IMR-90 (cell line): Measurements from ENCODE around the gene CCHCR1. TPM values are rescaled to one million over a fixed set of nuclear protein-coding genes. Genes with fewer than 3 reads are reported as not detected.

Experiments used
- ATAC-seq: fragments of 200-7000 bp; cut with Tn5 transposase; 2 replicates; pipeline ENCODE4 v1.9.1; 2020; ENCODE audit warnings: low read depth, mild to moderate bottlenecking, moderate library complexity
- BruUV-seq: library from RNA; stranded (reverse); fragments of 400-500 nt; replicated peaks from 2 replicates; lab custom pipeline; 2021; lab: Mats Ljungman, UMichigan
- CTCF ChIA-PET: fragments of 300-600 bp; formaldehyde crosslinking; extraction: SDS; loops from one replicate; lab custom pipeline; 2021; ENCODE audit warnings: antibody characterized with exemption; lab: Yijun Ruan, JAX
- POLR2A ChIA-PET: fragments of 300-600 bp; sonication (Branson Sonifier 250); formaldehyde crosslinking; loops from one replicate; lab custom pipeline; 2022; ENCODE audit warnings: antibody characterized with exemption; ENCODE audit not compliant: unreplicated experiment; lab: Charles Lee
- DNase-seq: peaks from one replicate; pipeline ENCODE4 v3.0.0; 2013
- H2AFZ ChIP-seq: replicated peaks from 2 replicates; pipeline ENCODE3; 2013; ENCODE audit warnings: low read length, mild to moderate bottlenecking; ENCODE audit not compliant: poor library complexity
- H2AK5ac ChIP-seq: 2 replicates; pipeline ENCODE4 v1.6.1; 2013; ENCODE audit warnings: low read depth, low read length, inconsistent platforms
- H2AK9ac ChIP-seq: replicated peaks from 2 replicates; pipeline ENCODE3; 2013; ENCODE audit warnings: mild to moderate bottlenecking, low read depth, low read length, moderate library complexity; ENCODE audit not compliant: poor library complexity
- H2BK120ac ChIP-seq: 2 replicates; pipeline ENCODE4 v1.6.1; 2013; ENCODE audit warnings: low read depth, low read length, inconsistent platforms
- H2BK15ac ChIP-seq: 3 replicates; pipeline ENCODE4 v1.6.1; 2013; ENCODE audit warnings: low read depth, low read length, inconsistent platforms
- H2BK20ac ChIP-seq: 2 replicates; pipeline ENCODE4 v1.6.1; 2013; ENCODE audit warnings: low read depth, mild to moderate bottlenecking, inconsistent platforms, low read length, moderate library complexity
- H2BK5ac ChIP-seq: 2 replicates; pipeline ENCODE4 v1.6.1; 2013; ENCODE audit warnings: mild to moderate bottlenecking, low read depth, low read length, inconsistent platforms; ENCODE audit not compliant: poor library complexity, severe bottlenecking
- H3K14ac ChIP-seq: replicated peaks from 2 replicates; pipeline ENCODE4 v1.6.1; 2013; ENCODE audit warnings: low read depth, low read length, inconsistent platforms
- H3K18ac ChIP-seq: 2 replicates; pipeline ENCODE4 v1.6.1; 2013; ENCODE audit warnings: low read depth, low read length, control low read depth
- H3K23ac ChIP-seq: 2 replicates; pipeline ENCODE4 v1.6.1; 2013; ENCODE audit warnings: low read depth, low read length, inconsistent platforms
- H3K27ac ChIP-seq: 2 replicates; pipeline ENCODE4 v1.5.1; 2013; ENCODE audit warnings: mild to moderate bottlenecking, control low read depth, low read length; ENCODE audit not compliant: insufficient read depth
- H3K27me3 ChIP-seq: 2 replicates; pipeline ENCODE4 v1.6.1; 2013; ENCODE audit warnings: low read length; ENCODE audit not compliant: control insufficient read depth, insufficient read depth
- H3K36me3 ChIP-seq: 2 replicates; pipeline ENCODE4 v1.6.1; 2013; ENCODE audit warnings: low read length, mixed read lengths; ENCODE audit not compliant: control insufficient read depth, insufficient read depth
- H3K4ac ChIP-seq: 2 replicates; pipeline ENCODE4 v1.6.1; 2013; ENCODE audit warnings: low read depth, low read length, inconsistent platforms
- H3K4me1 ChIP-seq: 2 replicates; pipeline ENCODE4 v1.6.1; 2013; ENCODE audit warnings: low read length, mixed read lengths; ENCODE audit not compliant: control insufficient read depth, insufficient read depth
- H3K4me2 ChIP-seq: 2 replicates; pipeline ENCODE4 v1.6.1; 2013; ENCODE audit warnings: low read depth, mild to moderate bottlenecking, control low read depth, low read length, moderate library complexity
- H3K4me3 ChIP-seq: 2 replicates; pipeline ENCODE4 v1.5.1; 2013; ENCODE audit warnings: low read depth, mild to moderate bottlenecking, control low read depth, low read length, moderate library complexity; ENCODE audit not compliant: insufficient read depth
- H3K56ac ChIP-seq: 2 replicates; pipeline ENCODE4 v1.6.1; 2013; ENCODE audit warnings: low read length, inconsistent platforms; ENCODE audit not compliant: insufficient read depth; ENCODE audit errors: extremely low read depth
- H3K79me1 ChIP-seq, 2 experiments: 2 replicates each; pipeline ENCODE4 v1.6.1; 2013; ENCODE audit warnings: low read length in 2 of 2, inconsistent platforms in 1 of 2, low read depth in 1 of 2
- H3K9ac ChIP-seq: 2 replicates; pipeline ENCODE4 v1.6.1; 2013; ENCODE audit warnings: low read depth, low read length, control low read depth
- H3K9me1 ChIP-seq: 2 replicates; pipeline ENCODE4 v1.6.1; 2013; ENCODE audit warnings: low read length, inconsistent platforms; ENCODE audit not compliant: insufficient read depth
- H3K9me3 ChIP-seq: 2 replicates; pipeline ENCODE4 v1.6.1; 2013; ENCODE audit warnings: low read length; ENCODE audit not compliant: control insufficient read depth, insufficient read depth
- H4K20me1 ChIP-seq: 2 replicates; pipeline ENCODE4 v1.6.1; 2013; ENCODE audit warnings: low read length, inconsistent platforms; ENCODE audit not compliant: insufficient read depth
- H4K5ac ChIP-seq: 2 replicates; pipeline ENCODE4 v1.6.1; 2013; ENCODE audit warnings: mild to moderate bottlenecking, low read depth, low read length, control low read depth
- H4K8ac ChIP-seq, 2 experiments: 2 replicates each; pipeline ENCODE4 v1.6.1; 2013; ENCODE audit warnings: low read depth in 2 of 2, low read length in 2 of 2, control low read depth in 1 of 2, inconsistent platforms in 1 of 2
- H4K91ac ChIP-seq: 2 replicates; pipeline ENCODE4 v1.6.1; 2013; ENCODE audit warnings: low read depth, low read length, inconsistent platforms; ENCODE audit not compliant: insufficient read depth
- BHLHE40 ChIP-seq: fragments of 150-350 bp; IDR thresholded peaks from 2 replicates; pipeline ENCODE4 v1.6.1; 2016; ENCODE audit warnings: mild to moderate bottlenecking, low read depth, low read length
- MAZ ChIP-seq: IDR thresholded peaks from 2 replicates; pipeline ENCODE4 v1.6.1; 2012; ENCODE audit warnings: low read depth, mild to moderate bottlenecking, low read length, improper control_type of control experiment, moderate library complexity, borderline replicate concordance
- MXI1 ChIP-seq: IDR thresholded peaks from 2 replicates; pipeline ENCODE4 v1.6.1; 2012; ENCODE audit warnings: low read depth, mild to moderate bottlenecking, low read length, moderate library complexity, borderline replicate concordance
- RCOR1 ChIP-seq: IDR thresholded peaks from 2 replicates; pipeline ENCODE4 v1.6.1; 2012; ENCODE audit warnings: mild to moderate bottlenecking, low read length, improper control_type of control experiment; ENCODE audit not compliant: insufficient replicate concordance
- SMC3 ChIP-seq: fragments of 150-350 bp; IDR thresholded peaks from 2 replicates; pipeline ENCODE4 v1.6.1; 2016; ENCODE audit warnings: low read depth, mild to moderate bottlenecking, antibody characterized with exemption, low read length, moderate library complexity
- WGBS, 2 experiments: methylation state at CpG; one replicate each; pipeline versions ENCODE4 v1.1.5 to v1.1.7; 2013; ENCODE audit warnings: missing lambda C conversion rate in 2 of 2; ENCODE audit not compliant: insufficient read length in 1 of 2; ENCODE audit errors: extremely low coverage in 2 of 2; 5-methylcytosine and 5-hydroxymethylcytosine counted together
- dilution Hi-C: fragments of 300-500 bp; cut with HindIII; formaldehyde crosslinking; loops from one replicate; pipeline ENCODE4 v1.14.3; 2018; ENCODE audit warnings: low sequenced_read_pairs; ENCODE audit not compliant: unreplicated experiment
- in situ Hi-C: fragments of 300-500 bp; cut with MboI; formaldehyde crosslinking; loops from 3 replicates; pipeline ENCODE4 v1.14.3; 2019; ENCODE audit warnings: low sequenced_read_pairs, inconsistent platforms, mixed read lengths
- intact Hi-C: fragments of 100-400 bp; cut with micrococcal nuclease; formaldehyde crosslinking; loops from 2 replicates; pipeline ENCODE4 v1.10.0; 2022
- polyA plus RNA-seq, 3 experiments: library from polyadenylated mRNA; depleted of rRNA; stranded (reverse); fragments of >200 nt; gene quantifications; 2 replicates each; pipeline ENCODE4 v1.2.3, GENCODE V29; 2012; ENCODE audit warnings: low replicate concordance in 1 of 3
- total RNA-seq: library from RNA; depleted of rRNA; stranded (reverse); fragments of >200 nt; gene quantifications from 2 replicates; pipeline ENCODE4 v1.2.3, GENCODE V29; 2012

Gene CCHCR1
- total and polyA plus RNA-seq, 2 of the 4 experiments (the other 2 are of a cell fraction), result 13.1 to 22.0 TPM

GRCh38 chr6:31162463-31163165 is 5.0 kb upstream of the CCHCR1 start:
- TF ChIP-seq MAZ (no peak), BHLHE40 (no peak), RCOR1 (no peak), SMC3 (no peak), MXI1 (no peak)
- Histone ChIP-seq H3K4ac (no peak overlapping the region), H3K23ac (no peak overlapping the region), H3K36me3 (no peaks in the 10 kb centered on the region; the same call in 1 of the 2 replicates), H4K91ac (no peak overlapping the region), H4K20me1 (peaks cover 4% of the 10 kb centered on the region), H3K9me1 (peaks cover 6% of the 10 kb centered on the region), H3K4me3 (no peak overlapping the region), H2BK15ac (no peak overlapping the region), H4K5ac (no peak overlapping the region), H3K56ac (no peak overlapping the region), H3K9ac (no peak overlapping the region), H3K79me1 (peaks cover 8 to 38% of the 10 kb centered on the region in 2 experiments), H2AK5ac (no peak overlapping the region), H2BK120ac (no peak overlapping the region), H3K18ac (no peak overlapping the region), H3K14ac (no peak overlapping the region), H2AFZ (peak overlapping the region; percentile 52), H3K27me3 (no peaks in the 10 kb centered on the region), H3K9me3 (no peaks in the 10 kb centered on the region), H3K4me2 (no peak overlapping the region), H2AK9ac (peak overlapping the region; percentile 19), H3K4me1 (peaks cover 6% of the 10 kb centered on the region), H2BK5ac (no peak overlapping the region), H2BK20ac (no peak overlapping the region), H4K8ac (no peak overlapping the region), H3K27ac (no peak overlapping the region)
- ATAC-seq (no peak), DNase-seq (no peak)
- in situ Hi-C loops (no loop called here), dilution Hi-C loops (no loop called here), intact Hi-C loops (no loop called here)
- WGBS, 2 experiments, result no CpG with 5 or more reads among the region's 13 CpGs
- POLR2A ChIA-PET, result interaction anchor here (0.7 kb wide), 1 partner anchor 31 kb away, joined by 3 read pairs; no protein-coding TSS in a partner anchor
- no TSS peak for BruUV-seq
- CTCF ChIA-PET, result no interaction called here
